IPS-15b (cell line): ENCODE data around the gene LILRB2.
A peak's percentile ranks its signal among the peaks of the same experiment; 100 is the strongest.

Source experiments
- H3K27me3 ChIP-seq: one replicate; pipeline ENCODE4 v1.6.1; 2013; ENCODE audit warnings: low read length; ENCODE audit not compliant: control insufficient read depth, insufficient read depth
- H3K36me3 ChIP-seq: one replicate; pipeline ENCODE4 v1.6.1; 2013; ENCODE audit warnings: low read length; ENCODE audit not compliant: control insufficient read depth, insufficient read depth
- H3K4me1 ChIP-seq: one replicate; pipeline ENCODE4 v1.6.1; 2013; ENCODE audit warnings: mild to moderate bottlenecking, low read length; ENCODE audit not compliant: control insufficient read depth, insufficient read depth
- H3K4me3 ChIP-seq: one replicate; pipeline ENCODE4 v1.5.1; 2013; ENCODE audit warnings: low read depth, low read length
- H3K9ac ChIP-seq: one replicate; pipeline ENCODE4 v1.6.1; 2013; ENCODE audit warnings: low read depth, mild to moderate bottlenecking, low read length
- H3K9me3 ChIP-seq: one replicate; pipeline ENCODE4 v1.6.1; 2013; ENCODE audit warnings: mild to moderate bottlenecking, low read length; ENCODE audit not compliant: control insufficient read depth, insufficient read depth

The LILRB2 gene

GRCh38 chr19:54317108-54317964, 36.4 kb upstream of the LILRB2 start:
- peak overlapping the region; percentile 79 for H3K9ac ChIP-seq

GRCh38 chr19:54316746-54317107, 35.8 kb upstream of the LILRB2 start:
- Histone ChIP-seq H3K9ac (peak overlapping the region; percentile 79), H3K27me3 (no peaks in the 10 kb centered on the region), H3K4me3 (peak overlapping the region; percentile 8), H3K36me3 (no peaks in the 10 kb centered on the region), H3K9me3 (no peaks in the 10 kb centered on the region), H3K4me1 (no peaks in the 10 kb centered on the region)

More at GRCh38 chr19:54317108-54317964, 36.4 kb upstream of the LILRB2 start:
- Histone ChIP-seq H3K4me3 (peak overlapping the region; percentile 37), H3K9me3 (no peaks in the 10 kb centered on the region), H3K4me1 (no peaks in the 10 kb centered on the region), H3K36me3 (no peaks in the 10 kb centered on the region), H3K27me3 (peaks cover 3% of the 10 kb centered on the region)

DNA sequence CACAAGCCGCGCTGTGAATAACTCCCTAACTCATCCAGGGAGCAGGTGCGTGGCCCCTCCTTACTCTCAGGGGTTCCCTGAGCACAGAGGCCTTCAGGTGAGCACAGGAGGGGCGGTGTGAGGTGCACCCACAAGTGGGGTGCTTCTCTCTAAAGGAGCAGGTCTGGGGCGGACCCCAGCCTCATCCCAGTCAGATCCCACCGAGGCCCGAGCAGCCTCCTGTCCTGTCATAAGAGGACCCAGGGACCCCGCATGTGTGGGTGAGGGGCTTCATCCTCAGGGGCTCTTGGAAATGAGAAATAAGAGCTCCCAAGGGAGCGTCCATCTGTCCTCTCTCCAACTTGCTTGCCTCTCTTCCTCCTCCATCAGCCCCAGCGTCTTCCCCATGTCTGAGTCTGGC, 35.0 kb upstream of the LILRB2 start:
- Histone ChIP-seq H3K9me3 (no peaks in the 10 kb centered on the region), H3K9ac (no peak overlapping the region), H3K36me3 (no peaks in the 10 kb centered on the region), H3K4me1 (no peaks in the 10 kb centered on the region), H3K27me3 (no peaks in the 10 kb centered on the region), H3K4me3 (no peak overlapping the region)

DNA sequence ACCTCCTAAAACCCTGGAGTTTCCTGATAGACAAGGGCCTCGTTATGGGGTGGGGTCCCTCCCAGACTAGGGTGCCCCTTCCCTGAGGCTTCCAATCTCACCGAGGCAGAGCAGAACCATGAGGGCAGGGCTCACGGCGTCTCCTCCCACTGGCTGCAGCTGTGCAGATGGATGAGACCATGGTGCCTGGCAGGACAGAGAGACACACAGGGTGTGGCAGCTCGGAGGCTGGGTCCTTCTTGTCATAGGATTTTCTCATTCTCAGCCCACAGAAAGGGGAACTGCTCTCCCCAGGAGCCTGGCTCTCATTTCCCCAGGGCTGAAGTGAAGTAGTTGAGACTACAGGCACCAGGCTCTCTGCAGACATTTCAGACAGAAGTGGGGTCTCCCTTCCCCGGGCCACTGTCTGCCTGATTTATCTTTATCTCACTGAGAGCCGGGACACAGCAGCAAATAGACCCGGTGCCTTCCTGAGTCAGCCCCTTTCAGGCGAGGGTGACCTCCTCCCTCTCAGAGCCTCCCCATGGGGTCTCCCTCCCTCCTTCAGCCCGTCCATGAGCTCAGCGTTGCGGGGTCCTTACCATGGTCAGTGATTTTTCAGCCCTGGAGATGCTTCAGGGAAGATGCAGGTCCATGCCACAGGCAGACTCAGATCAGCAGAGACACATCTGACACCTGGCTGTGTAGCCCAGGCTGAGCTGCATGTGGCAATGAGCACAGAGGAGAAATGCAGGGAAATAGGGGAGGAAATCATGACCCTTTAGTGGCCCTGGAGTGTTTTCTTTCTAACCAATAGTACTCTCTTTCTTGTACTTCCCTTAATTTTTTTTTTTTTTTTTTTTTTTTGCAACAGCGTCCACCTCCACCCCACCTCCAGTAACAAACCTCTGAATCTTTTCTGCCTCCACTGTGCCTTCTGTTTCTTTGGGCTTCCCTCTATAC, 31.8 kb upstream of the LILRB2 start, which contains the start of gene LILRA5:
TSS of gene LILRA5 (minus strand) at position 731 of the 942 bp plus-strand sequence. CDS start at position 584, 147 bp downstream.
- Histone ChIP-seq H3K9ac (no peak within 1 kb of the TSS), H3K36me3 (no peaks in the 10 kb centered on the region), H3K9me3 (no peaks in the 10 kb centered on the region), H3K4me3 (no peak within 1 kb of the TSS), H3K27me3 (no peaks in the 10 kb centered on the region), H3K4me1 (no peaks in the 10 kb centered on the region)

DNA sequence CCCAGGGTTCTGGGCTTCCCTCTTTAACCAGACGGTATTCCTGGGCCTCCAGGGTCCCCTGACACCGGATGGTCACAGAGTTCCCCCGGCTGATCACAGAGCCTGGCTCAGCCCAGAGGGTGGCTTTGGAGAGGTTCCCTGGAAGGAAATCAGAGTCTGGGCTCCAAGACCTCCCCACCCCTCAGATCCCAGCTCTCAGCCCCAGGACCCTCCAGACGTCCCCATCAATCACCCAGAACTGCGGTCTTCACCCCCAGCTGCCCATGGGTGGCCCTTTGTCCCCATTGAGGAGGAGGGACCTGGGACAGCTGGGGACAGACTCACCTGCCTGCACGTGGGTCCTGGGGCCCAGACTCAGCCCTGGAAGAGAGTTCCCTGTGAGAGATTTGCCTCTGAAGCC, 31.1 kb upstream of the LILRB2 start:
- no peaks in the 10 kb centered on the region for H3K4me1 ChIP-seq
- no peaks in the 10 kb centered on the region for H3K36me3 ChIP-seq
- H3K9ac ChIP-seq, result no peak overlapping the region
- no peak overlapping the region for H3K4me3 ChIP-seq
- no peaks in the 10 kb centered on the region for H3K9me3 ChIP-seq
- H3K27me3 ChIP-seq, result no peaks in the 10 kb centered on the region

DNA sequence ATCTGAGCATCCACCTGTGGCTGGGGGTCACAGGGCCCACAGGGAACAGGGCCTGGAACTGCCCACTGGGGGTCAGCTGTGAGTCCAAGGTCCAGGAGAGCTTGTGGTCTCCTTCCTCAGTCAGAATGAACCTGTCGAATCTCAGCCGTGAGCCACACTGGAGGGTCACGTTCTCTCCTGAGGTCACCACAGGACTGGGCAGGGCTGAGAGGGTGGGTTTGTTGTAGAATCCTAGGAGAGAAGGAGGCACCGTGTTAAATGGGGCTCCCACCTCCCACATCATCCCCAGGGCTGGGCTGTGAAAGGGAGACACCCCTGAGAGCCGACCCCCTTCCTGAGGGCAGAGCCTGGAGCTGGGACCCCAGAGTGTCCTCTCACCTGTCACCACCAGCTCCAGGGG, 30.6 kb upstream of the LILRB2 start:
- H3K27me3 ChIP-seq, result no peaks in the 10 kb centered on the region
- H3K36me3 ChIP-seq, result no peaks in the 10 kb centered on the region
- H3K4me3 ChIP-seq, result no peak overlapping the region
- H3K9me3 ChIP-seq, result no peaks in the 10 kb centered on the region
- no peaks in the 10 kb centered on the region for H3K4me1 ChIP-seq
- no peak overlapping the region for H3K9ac ChIP-seq

GRCh38 chr19:54310543-54310942, 29.6 kb upstream of the LILRB2 start:
- no peak overlapping the region for H3K9ac ChIP-seq
- H3K36me3 ChIP-seq, result no peaks in the 10 kb centered on the region
- no peaks in the 10 kb centered on the region for H3K4me1 ChIP-seq
- no peak overlapping the region for H3K4me3 ChIP-seq
- no peaks in the 10 kb centered on the region for H3K27me3 ChIP-seq
- no peaks in the 10 kb centered on the region for H3K9me3 ChIP-seq

- no peak overlapping the region for H3K9ac ChIP-seq
- no peak overlapping the region for H3K4me3 ChIP-seq
- no peaks in the 10 kb centered on the region for H3K36me3 ChIP-seq
- H3K4me1 ChIP-seq, result no peaks in the 10 kb centered on the region
- no peaks in the 10 kb centered on the region for H3K9me3 ChIP-seq
- H3K27me3 ChIP-seq, result no peaks in the 10 kb centered on the region
These were observed 28.9 kb upstream of the LILRB2 start for GRCh38 chr19:54309811-54310210.

GRCh38 chr19:54307389-54308020, 26.6 kb upstream of the LILRB2 start:
- no peaks in the 10 kb centered on the region for H3K36me3 ChIP-seq

GRCh38 chr19:54305141-54305540, 24.2 kb upstream of the LILRB2 start:
- Histone ChIP-seq H3K4me1 (no peaks in the 10 kb centered on the region), H3K9ac (no peak overlapping the region), H3K27me3 (peaks cover 7% of the 10 kb centered on the region), H3K4me3 (no peak overlapping the region), H3K9me3 (no peaks in the 10 kb centered on the region), H3K36me3 (no peaks in the 10 kb centered on the region)

More at GRCh38 chr19:54307389-54308020, 26.6 kb upstream of the LILRB2 start:
- peaks cover 1% of the 10 kb centered on the region for H3K27me3 ChIP-seq
- no peak overlapping the region for H3K4me3 ChIP-seq
- H3K4me1 ChIP-seq, result no peaks in the 10 kb centered on the region
- H3K9ac ChIP-seq, result no peak overlapping the region
- no peaks in the 10 kb centered on the region for H3K9me3 ChIP-seq

DNA sequence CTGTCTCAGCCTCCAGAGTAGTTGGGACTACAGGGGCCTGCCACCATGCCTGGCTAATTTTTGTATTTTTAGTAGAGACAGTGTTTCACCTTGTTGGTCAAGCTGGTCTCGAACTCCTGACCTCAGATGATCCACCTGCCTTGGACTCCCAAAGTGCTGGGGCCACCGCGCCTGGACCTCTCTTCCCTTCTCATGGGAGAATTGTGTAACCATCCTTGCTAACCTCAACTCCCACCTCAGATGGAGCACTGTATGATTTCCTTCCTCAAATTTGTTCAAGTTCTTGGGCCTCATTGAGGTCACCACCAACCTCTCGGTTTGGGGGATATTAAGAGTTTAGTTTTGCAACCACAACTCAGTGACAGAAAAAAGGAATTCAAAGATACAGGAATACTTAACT, 21.3 kb upstream of the LILRB2 start:
- Histone ChIP-seq H3K36me3 (no peaks in the 10 kb centered on the region), H3K4me1 (no peaks in the 10 kb centered on the region), H3K9me3 (no peaks in the 10 kb centered on the region), H3K9ac (no peak overlapping the region), H3K4me3 (no peak overlapping the region), H3K27me3 (peaks cover 12% of the 10 kb centered on the region)
